NCI-H2081 treated with DMSO at 0.1 percent for 48 hours (cell line): ENCODE results near the gene VRK3.
"Not testable (repeated sequence)": the region's sequence is repeated elsewhere in the genome, so short reads cannot be mapped to it uniquely, and the experiment has no call there.

Source experiments
- DNase-seq: peaks from one replicate; lab custom pipeline; 2025; lab: John Stamatoyannopoulos, UW

VRK3 gene

DNA sequence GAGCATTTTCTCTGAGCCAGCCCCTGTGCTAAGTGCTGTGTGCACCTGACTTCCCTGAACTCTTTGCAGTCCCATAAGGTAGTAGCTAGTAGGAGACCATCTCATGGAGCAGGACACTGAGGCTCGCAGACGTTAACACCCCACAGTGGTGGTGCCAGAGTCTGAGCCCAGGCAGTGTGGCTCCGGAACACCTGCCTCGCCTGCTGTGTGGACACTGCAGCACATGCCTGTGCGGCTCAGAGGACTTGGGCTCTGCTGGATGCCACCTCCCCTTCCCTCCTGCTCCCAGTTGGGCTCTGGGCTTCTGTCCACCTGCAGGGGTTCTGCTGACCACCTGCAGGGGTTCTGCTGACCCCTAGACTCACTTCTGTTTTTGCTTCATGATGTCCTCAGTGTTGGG, 37.2 kb downstream of the VRK3 start:
- DNase-seq, result no peak

DNA sequence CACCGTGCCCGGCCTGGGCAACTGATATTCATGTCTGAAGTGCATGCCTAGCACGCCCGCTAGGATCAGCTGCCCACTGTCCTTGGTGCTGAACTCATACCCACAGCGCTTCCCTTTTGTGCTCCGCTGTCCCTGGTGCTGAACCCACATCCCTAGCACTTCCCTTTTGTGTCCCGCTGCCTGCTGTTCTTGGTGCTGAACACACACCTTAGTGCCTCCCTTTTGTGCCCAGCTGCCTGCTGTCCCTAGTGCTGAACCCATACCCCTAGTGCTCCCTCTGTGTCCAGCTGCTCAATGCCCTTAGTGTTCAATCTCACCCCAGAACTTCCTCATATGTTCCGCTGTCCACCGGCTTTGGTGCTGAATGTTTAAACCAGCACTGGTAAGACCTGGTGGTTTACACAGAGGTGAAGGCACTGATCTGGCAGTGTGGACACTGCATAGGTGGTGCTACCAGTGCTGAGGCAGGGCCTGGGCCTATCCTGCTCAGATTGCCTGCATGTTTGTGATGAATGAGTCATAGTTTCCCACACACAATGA, 37.9 kb downstream of the VRK3 start:
- no peak for DNase-seq

DNA sequence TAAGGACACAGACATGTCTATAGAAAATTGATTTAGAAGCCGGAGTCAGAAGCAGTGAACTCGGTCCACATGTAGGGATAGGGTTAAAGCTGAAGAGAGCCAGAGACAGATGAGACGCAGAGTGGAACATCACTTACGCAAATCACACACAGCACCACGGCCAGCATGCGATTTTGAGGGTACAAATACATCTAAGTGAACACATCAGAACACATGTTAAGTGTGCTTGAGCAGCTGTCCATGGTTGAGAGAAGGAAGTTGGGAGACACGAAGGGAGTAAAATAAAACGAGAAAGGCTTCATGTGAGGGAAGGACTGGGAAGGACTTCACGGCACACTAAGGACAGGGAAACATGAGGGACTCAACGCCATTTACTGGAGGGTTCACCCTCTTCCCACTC, 38.8 kb downstream of the VRK3 start:
- no peak for DNase-seq

DNA sequence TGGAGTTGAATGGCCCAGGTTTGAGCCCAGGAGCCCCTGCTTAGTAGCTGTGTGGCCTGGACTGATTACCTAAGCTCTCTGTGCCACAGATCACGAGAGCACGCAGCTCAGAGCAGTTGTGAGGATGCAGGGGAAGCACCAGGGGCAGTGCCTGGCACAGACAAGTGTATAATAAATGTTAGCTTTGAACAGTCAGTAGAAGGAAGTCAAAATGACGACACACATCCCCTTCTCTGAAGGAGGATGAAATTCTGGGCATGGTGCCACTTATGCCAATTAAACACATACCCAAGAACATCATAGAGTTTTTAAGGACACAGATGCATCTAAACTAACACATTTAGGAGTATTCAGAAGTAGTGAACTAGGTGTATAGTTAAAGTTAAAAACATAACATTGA, 39.3 kb downstream of the VRK3 start:
- DNase-seq, result no peak

DNA sequence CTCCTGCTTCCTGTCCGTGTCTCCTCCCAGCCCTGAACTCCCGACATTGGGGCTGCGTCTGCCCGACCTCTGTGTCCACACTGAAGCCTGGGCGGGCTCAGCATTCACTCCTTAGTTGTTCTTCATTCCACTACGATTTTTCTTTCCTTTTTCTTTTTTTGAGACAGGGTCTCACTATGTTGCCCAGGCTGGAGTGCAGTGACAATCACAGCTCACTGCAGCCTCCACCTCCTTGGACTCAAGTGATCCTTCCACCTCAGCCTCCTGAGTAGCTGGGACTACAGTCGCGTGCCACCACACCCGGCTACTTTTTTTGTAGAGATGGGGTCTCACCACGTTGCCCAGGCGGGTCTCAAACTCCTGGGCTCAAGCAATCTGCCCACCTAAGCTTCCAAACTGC, 40.7 kb downstream of the VRK3 start:
- no peak for DNase-seq

DNA sequence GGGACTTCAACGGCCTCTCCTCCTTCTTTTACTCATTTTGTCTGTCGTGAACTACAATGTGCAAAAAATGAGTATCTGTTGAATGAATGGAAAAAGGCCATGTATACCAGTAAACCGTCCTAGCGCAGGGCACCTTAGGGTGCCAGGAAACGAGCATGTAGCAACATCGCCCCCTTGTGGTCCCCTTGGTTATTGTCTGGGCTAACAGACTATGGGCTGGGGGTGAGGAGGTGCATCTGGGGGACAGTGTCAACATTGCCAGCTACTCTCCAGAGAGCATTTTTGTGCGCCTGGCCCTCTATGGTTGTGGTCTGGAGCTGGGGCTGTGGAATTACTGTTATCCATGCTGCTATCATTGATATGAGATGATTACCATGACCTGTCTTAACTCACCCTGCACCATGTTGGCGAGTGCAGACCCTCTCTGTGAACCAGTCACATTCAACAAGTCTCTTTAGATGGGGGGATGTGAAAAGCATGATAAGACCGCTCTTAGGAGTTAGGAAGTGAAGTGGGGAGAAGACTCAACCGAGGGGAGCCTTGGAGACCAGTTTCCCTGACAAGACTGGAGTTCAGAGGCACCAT, 41.4 kb downstream of the VRK3 start:
- DNase-seq, result no peak

DNA sequence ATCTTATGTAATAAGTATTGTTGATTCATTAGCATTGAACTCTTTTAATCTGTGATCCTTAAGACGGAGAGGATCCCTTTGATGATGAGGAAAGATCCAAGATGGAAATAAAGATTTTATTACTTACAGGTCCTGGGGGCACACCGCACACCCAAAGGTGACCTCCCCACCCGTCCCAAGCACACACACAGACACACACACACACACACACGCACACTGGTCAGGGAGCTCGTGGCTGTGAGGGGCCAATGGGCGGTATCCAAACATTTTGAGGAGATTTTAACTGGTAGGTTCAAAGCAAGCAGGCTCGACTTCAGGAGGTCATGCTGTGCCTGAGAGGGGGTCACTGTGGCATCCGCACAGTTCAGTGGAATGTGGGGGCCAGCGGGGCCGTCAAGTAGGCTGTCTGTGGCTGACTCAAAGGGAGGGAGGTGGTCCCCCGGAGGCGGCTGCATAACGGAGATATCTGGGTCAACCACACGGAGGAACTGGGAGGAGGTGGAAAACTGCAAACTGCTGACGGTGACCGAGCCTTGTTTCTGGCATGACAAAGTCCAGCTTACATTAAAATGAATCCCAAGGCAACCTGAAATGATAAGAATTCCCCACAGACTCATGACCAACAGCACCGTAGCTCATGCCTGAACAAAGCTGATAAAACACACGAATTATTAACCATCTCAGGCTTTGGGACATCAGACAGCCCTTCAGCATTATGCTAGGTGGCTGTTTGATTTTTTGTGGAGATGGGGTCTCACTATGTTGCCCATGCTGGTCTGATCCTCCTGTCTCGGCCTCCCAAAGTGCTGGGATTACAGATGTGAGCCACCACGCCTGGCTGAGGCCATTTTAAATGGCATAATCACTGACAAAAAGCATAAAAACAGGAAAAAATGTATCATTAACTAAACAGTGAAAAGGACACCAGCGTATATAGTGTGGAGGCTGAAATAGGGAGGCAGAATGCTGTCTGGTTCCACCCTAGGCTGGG, 43.3 kb downstream of the VRK3 start:
- no peak for DNase-seq

DNA sequence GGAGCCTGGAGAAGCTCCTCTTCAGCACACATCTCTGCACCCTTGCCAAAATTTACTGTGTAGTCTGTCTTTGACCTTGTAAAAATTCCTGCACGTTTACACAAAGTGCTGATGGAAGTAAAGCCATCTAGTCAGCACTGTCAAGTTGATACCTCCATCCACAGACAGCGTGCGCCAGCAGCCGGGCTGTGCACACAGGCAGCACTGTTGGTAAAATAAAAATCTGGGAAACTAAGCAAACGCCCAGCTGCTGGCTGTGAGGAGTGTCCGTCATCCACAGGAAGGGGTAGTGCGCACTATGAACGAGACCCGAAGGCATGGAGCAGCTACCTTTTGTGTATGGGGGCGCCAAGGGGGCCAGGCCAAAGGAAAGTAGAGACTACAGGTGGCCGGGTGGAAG, 46.8 kb downstream of the VRK3 start:
- DNase-seq, result no peak

DNA sequence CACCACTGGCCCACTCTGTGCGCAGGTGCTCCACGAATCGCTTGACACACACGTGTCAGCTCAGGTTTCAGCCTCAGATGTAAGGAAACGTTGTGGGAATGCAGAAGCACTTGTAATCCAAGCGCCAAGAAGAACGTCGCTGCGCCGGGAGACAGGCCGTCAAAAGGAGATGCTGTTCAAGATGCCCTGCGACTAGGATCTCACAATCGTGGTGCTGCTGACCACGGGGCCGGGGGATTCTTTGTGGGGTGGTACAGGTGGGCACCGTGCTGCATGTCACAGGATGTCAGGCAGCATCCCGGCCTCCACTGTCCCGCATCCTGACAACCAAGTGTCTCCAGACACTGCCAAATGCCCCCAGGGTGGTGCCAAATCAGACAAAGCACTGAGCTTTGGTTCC, 47.3 kb downstream of the VRK3 start:
- no peak for DNase-seq

DNA sequence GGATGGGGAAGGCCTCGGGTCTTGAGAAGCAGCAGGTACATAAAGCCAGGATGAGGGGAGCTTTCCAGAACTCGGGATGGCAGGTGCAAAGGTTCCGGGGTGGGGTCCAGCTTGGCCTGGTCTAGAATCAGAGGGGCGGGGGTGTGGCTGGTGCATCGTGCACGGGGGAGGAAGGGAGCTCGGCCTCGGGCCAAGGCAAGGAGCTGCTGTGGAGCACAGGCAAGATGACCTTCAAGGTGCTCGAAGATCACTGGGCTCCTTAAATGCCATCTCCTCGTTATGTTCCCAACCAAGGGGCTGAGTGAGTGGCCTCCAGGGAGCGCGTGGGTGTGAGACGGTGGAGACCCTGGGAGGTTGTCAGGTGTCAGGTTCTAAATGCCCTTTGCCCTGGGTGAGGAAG, 48.1 kb downstream of the VRK3 start:
- DNase-seq, result no peak

DNA sequence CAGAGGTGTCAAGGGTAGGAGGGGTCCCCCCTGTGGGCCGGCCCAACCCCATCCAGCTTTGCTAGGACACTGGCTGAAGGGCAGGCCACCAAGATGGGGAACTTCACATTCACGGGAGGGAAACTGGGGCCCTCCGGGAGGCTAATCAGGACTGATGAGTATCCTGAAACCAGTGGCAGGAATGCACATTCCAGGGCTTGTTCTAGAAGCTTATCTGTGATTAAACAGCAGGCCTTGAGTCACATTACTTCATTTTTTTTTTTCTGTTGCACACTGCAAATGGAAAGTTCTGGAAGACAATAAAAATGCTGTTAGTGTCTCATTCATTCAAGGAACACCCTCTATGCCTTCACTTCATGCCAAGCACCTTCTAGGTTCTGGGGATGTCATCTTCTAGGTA, 48.7 kb downstream of the VRK3 start:
- DNase-seq, result no peak

DNA sequence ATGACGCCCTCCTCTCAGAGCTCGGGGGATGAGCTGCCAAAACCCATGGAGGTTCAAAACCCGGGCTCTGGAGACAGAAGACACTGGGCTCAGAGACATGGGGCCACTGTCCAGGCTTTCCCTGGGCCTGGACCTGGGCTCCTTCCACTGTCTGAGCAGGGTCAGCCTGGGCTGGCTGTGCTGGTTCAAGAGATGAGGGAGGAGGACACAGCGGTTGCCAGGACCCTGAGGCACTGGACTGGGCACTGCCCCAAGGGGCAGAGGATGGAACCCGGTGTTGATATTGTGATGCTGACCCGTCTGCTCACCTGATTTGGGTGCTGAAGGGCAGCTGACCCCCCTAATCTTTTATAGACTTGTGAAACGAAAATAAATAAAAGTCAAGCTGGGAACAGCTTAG, 50.1 kb downstream of the VRK3 start:
- no peak for DNase-seq

DNA sequence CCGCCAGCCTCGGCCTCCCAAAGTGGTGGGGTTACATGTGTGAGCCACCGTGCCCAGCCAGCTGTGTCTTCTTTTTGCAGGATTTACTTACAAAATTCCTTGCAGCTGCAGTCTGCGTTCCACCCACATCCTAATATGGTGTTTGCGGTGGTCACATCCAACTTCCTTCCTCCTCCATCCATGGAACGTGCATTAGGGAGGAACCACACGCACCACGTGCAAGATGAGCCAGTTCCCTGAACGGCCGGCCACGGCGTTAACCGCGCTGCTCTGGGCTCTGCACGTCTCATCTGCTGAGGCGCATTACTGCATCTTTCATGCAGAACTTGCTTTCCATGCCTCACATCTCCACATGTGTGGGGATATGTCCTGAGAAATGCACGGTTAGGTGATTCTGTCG, 51.2 kb downstream of the VRK3 start:
- DNase-seq, result no peak

DNA sequence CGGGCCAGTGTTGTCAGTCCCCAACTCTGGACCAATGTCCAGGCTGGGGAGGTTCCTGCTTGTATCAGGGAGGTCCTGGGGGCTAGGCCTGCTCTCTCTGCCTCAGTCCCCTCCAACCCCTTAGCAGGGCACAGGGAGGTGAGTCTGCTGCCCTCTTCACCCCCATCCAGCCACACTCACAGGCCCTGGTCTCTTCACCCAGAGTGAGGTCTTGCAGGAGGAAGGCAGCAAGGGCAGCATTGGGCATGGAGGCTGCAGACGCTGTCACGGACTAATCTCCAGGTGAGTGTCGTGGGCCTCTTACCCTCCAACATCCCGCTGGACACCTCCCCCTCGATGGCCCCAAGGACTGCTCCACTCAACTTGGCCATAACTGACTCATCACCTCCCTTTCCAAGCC, 52.3 kb downstream of the VRK3 start:
- no peak for DNase-seq

DNA sequence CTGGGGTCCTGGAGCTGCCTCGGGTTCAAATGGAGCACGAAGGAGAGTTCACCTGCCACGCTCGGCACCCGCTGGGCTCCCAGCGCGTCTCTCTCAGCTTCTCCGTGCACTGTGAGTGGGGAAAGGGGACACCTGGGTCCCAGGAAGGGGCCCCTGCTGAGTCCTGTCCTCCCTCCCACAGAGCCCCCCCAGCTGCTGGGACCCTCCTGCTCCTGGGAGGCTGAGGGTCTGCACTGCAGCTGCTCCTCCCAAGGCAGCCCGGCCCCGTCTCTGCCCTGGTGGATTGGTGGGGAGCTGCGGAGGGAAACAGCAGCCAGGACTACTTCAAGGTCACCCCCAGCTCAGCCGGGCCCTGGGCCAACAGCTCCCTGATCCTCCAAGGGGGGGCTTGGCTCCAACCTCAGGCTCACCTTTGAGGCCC, 53.2 kb downstream of the VRK3 start:
- DNase-seq, result no peak

DNA sequence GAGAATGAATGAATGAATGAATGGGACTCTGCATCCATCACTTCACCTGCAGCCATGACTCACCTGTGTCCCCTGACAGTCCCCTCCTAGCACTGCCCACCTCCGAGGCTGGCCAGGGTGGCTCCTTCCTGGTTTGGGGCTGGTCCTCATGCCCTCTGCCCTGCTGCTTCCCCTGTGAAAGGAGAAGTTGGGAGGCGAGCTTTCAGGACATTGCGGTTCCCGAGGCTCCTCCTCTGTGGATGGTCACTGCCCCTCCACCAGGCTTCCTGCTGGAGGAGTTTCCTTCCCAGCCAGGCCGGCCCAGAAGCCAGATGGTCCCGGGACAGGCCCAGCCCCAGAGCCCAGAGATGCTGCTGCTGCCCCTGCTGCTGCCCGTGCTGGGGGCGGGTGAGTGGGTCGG, 55.8 kb downstream of the VRK3 start:
- DNase-seq, result not testable (repeated sequence)

DNA sequence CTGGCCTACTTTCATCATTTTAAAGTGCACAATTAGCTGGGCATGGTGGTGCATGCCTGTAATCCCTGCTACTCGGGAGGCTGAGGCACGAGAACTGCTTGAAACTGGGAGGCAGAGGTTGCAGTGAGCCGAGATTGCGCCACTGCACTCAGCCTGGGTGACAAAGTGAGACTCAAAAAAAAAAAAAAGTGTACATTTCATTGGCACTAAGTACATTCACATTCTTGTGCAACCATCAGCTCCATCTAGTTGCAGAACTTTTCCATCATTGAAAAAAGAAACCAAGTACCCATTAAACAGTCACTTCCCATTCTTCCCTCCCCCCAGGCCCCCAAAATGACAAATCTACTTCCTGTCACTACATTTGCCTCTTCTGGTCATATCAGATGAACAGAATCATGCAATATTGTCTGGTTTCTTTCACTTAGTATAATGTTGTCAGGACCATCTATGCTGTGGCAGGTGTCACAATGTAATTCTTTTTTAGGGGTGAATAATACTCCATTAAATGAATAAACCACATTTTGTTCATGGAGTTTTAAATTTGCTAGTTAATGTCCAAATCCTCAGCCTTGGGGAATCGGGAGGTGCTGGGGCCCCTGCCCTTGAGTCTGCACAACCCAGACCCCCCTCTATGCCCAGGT, 56.8 kb downstream of the VRK3 start:
- DNase-seq, result no peak

DNA sequence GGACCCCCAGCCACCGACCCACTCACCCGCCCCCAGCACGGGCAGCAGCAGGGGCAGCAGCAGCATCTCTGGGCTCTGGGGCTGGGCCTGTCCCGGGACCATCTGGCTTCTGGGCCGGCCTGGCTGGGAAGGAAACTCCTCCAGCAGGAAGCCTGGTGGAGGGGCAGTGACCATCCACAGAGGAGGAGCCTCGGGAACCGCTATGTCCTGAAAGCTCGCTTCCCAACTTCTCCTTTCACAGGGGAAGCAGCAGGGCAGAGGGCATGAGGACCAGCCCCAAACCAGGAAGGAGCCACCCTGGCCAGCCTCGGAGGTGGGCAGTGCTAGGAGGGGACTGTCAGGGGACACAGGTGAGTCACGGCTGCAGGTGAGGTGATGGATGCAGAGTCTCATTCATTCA, 64.2 kb downstream of the VRK3 start, which contains the start of gene SIGLEC11:
Gene SIGLEC11 (minus strand): TSS at position 193 of the 400 bp plus-strand sequence. CDS start 91 bp downstream, at position 102.
- DNase-seq, result not testable (repeated sequence)

DNA sequence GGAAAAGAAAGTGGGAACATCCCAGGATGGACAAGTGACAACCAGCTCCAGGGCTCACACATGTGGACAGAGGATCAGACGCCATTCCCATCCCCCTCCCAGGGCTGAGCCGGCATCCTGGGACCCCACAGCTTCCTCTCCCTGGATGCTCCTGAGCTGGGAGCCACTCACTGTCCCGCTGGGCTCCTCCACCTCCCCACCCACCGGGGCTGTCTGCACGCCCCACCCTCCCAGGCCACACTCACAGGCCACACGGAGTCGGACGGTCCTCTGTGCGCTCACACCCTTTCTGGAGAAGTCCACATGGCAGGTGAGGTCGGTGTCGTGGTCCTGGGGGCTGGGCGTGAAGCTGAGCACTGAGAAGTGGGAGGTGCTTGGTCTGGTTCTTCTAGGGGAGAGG, 65.3 kb downstream of the VRK3 start:
- not testable (repeated sequence) for DNase-seq

DNA sequence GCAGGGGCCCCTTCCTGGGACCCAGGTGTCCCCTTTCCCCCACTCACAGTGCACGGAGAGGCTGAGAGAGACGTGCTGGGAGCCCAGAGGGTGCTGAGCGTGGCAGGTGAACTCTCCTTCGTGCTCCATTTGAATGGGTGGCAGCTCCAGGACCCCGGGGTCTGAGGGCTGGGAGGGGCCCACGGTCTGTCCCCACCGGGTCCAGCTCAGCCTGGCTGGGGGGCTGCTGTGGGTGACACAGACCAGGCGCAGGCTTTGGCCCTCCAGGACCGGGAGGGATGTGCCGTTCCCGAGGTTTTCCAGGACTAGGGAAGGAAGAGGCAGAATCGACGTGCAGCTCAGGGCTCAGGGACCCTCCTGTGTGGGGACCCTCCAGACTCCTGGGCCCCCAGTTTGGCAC, 66.6 kb downstream of the VRK3 start:
- DNase-seq, result not testable (repeated sequence)

DNA sequence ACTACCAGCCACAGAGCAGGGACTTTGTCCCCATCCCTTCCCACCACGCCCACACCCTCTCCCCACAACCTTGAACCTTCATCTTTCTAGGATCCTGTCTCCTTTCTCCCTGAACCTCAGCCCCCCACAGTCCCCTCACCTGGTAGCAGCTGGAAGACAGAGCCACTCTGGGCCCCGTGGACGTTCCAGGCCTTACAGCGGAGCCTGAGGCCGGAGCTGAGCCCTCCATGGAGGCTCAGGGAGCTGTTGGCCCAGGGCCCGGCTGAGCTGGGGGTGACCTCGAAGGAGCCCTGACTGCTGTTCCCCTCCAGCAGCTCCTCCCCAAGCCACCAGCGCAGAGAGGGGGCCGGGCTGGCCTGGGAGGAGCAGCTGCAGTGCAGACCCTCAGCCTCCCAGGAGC, 67.0 kb downstream of the VRK3 start:
- DNase-seq, result not testable (repeated sequence)

DNA sequence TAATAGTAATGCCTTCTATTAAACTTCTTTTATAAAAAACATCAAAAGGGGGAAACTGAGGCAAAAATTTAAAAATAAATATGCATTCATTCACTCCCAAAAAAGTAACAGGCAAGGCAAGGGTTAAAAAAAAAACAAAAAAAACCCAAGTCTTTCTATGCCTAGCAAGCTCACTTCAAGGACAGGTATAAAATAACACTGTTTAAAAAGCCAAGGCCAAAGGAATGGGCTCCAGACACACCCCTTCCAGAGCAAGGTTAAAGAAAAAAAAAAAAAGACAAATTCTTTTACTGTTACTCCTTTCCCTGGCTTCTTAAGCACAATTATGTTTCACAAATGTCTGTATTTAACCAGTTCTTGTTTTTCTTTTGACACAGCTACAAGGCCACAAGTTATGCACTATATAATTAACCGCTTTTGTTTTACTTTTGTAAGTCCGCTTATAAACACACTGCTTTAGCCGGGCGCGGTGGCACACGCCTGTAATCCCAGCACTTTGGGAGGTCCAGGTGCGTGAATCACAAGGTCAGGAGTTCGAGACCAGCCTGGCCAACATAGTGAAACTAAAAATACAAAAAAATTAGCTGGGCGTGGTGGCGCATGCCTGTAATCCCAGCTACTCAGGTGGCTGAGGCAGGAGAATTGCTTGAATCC, 67.8 kb downstream of the VRK3 start:
- DNase-seq, result no peak
